Memory B cell (primary cell): ENCODE results near the gene DNASE2.
A peak's percentile ranks its signal among the peaks of the same experiment; 100 is the strongest.
"Not testable (repeated sequence)": the region's sequence is repeated elsewhere in the genome, so short reads cannot be mapped to it uniquely, and the experiment has no call there.

Experiments used
- ATAC-seq: fragments of 150-1000 bp; cut with Tn5 transposase; 2 replicates; pipeline ENCODE4 v1.10.0; 2021; ENCODE audit warnings: low read depth, mild to moderate bottlenecking, moderate library complexity
- DNase-seq, 2 donors: peaks; one replicate each; pipeline ENCODE4 v3.0.0; 2022; ENCODE audit warnings: low spot score in 2 of 2
- H3K27ac Mint-ChIP-seq: one replicate; pipeline ENCODE4 v1.8.0; 2022; ENCODE audit warnings: mild to moderate bottlenecking, moderate library complexity, mixed read lengths
- H3K27me3 Mint-ChIP-seq: one replicate; pipeline ENCODE4 v1.8.0; 2022; ENCODE audit warnings: mixed read lengths
- H3K36me3 Mint-ChIP-seq: one replicate; pipeline ENCODE4 v1.8.0; 2022; ENCODE audit warnings: mild to moderate bottlenecking, mixed read lengths
- H3K4me1 Mint-ChIP-seq: one replicate; pipeline ENCODE4 v1.8.0; 2022; ENCODE audit warnings: mixed read lengths
- H3K4me3 Mint-ChIP-seq: one replicate; pipeline ENCODE4 v1.8.0; 2022; ENCODE audit warnings: mild to moderate bottlenecking, moderate library complexity, mixed read lengths
- H3K9me3 Mint-ChIP-seq: one replicate; pipeline ENCODE4 v1.8.0; 2022; ENCODE audit warnings: mixed read lengths

The DNASE2 gene, protein sequence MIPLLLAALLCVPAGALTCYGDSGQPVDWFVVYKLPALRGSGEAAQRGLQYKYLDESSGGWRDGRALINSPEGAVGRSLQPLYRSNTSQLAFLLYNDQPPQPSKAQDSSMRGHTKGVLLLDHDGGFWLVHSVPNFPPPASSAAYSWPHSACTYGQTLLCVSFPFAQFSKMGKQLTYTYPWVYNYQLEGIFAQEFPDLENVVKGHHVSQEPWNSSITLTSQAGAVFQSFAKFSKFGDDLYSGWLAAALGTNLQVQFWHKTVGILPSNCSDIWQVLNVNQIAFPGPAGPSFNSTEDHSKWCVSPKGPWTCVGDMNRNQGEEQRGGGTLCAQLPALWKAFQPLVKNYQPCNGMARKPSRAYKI

DNA sequence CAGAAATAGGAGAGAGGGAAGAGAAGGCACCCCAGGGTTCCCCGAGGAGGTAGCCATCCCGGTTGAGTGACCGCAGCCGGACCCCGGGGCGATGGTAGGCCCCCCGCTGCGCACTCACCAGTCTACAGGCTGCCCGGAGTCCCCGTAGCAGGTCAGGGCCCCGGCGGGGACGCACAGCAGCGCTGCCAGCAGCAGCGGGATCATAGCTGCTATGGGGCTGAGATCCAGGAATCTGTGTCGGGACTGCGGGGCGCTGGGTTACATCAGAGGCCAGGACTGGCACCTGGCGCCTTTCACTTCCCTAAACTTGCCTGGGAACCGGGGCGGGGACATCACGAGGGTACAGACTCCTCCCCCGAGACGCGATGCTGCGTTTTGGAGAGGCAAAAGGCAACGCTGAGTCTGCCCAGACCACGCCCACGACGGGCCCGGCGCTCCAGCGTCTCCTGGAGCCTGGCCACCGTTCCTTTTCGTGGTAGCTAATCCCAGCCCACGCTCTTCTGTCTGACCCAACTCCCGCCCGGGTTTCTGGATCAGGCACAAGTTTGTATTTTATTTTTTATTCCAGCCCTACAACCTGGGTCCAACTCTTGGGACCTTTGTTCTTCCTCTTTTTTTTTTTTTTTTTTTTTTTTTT, at the start of gene DNASE2:
Gene DNASE2, minus strand, starts transcription at position 278 of the 637 bp plus-strand sequence. Its CDS starts 74 bp downstream, at position 204.
- ATAC-seq: peak; percentile 85
- peak within 1 kb of the TSS; percentile 96 for H3K27ac Mint-ChIP-seq
- peaks cover 13% of the 10 kb centered on the region for H3K36me3 Mint-ChIP-seq
- peak; percentile 81 to 93 for DNase-seq
- peaks cover 1% of the 10 kb centered on the region for H3K9me3 Mint-ChIP-seq
- no peaks in the 10 kb centered on the region for H3K27me3 Mint-ChIP-seq
- H3K4me1 Mint-ChIP-seq: peaks cover 10% of the 10 kb centered on the region
- H3K4me3 Mint-ChIP-seq: peak within 1 kb of the TSS; percentile 91

DNA sequence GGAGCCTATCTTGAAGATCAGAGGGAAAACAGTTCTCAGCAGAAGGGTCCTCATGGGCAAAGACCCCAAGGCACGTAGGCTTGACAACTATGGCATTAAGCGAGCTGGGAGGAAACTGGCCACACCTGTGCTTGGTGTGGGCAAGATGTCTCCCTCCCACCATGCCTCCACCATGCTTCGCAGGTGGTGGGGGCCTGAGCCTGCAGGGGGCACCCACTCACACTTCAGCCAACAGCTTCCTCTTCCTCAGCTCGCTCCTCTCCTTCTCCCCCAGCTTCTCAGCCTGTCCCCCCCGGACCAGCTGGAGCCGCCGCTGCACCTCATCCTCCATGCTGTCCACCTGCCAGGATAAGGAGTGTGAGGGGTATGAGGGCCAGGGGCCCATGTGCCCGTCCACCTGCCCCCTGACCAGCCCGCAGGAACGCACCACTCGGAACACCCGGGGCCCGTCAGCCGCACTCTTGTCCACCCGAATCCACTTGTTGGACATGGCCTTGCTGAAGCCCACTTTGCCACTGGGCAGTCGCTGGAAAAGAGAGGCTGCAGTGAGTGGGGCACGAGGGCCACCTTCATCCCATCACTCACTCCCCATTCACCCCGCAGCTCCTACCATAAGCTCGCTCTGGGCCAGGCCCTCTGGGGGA, 48.9 kb upstream of the DNASE2 start:
- no peak overlapping the region for H3K27ac Mint-ChIP-seq
- H3K4me3 Mint-ChIP-seq: no peak overlapping the region
- H3K9me3 Mint-ChIP-seq: no peaks in the 10 kb centered on the region
- no peak for ATAC-seq
- peaks cover 16% of the 10 kb centered on the region for H3K4me1 Mint-ChIP-seq
- H3K36me3 Mint-ChIP-seq: peaks cover 16% of the 10 kb centered on the region
- no peaks in the 10 kb centered on the region for H3K27me3 Mint-ChIP-seq
- DNase-seq: no peak

DNA sequence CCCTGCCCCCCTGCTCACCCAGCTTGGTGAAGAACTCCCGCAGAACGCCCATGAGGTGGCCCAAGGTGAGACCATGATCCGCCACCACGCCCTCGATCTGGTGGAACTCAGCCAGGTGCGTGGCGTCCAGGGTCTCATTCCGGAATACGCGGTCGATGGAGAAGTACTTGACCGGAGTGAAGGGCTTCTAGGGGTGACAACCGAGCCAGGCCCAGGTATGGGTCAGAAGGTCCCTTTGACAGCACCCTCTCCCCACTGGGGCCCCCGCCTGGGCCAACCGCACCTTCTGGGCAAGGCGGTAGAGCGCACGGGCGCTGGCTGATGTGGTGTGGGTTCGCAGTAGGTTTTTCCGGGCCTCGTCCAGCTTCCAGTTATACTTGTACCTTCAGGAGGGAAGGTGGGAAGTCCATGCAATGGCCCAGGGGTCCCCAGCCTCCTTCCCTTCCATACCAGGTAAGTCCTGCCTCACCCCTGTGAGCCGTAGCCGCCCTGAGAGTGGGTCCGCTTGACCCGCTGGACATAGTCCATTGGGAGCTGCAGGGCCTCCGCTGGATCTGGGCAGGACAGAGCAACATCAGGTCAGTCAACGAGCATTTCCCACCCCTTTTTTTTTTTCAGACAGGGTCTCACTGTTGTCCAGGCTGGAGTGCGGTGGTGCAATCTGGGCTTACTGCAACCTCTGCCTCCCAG, 43.5 kb upstream of the DNASE2 start:
- Mint-ChIP-seq H3K27ac (no peak overlapping the region), H3K4me3 (no peak overlapping the region), H3K9me3 (no peaks in the 10 kb centered on the region), H3K4me1 (no peaks in the 10 kb centered on the region), H3K27me3 (no peaks in the 10 kb centered on the region), H3K36me3 (peaks cover 25% of the 10 kb centered on the region)
- DNase-seq (no peak), ATAC-seq (no peak)

DNA sequence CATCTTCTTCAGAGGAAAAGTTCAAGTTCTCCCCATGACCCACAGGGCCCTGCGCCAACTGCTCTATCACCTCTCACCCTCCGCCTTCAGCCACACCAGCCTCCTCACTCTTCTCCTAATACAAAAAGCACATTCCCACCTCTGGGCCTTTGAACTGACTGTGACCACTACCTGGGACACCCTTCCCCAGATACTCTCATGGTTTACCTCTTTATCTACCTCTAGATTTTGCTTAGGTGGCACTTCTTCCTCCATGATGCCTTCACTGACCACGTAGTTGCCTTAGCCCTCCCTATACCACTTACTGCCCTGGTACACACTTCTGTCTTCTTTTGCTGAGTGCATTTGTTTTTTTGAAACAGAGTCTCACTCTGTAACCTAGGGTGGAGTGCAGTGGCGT, 41.7 kb upstream of the DNASE2 start:
- DNase-seq: no peak
- no peak overlapping the region for H3K27ac Mint-ChIP-seq
- H3K27me3 Mint-ChIP-seq: no peaks in the 10 kb centered on the region
- no peak for ATAC-seq
- no peaks in the 10 kb centered on the region for H3K9me3 Mint-ChIP-seq
- H3K36me3 Mint-ChIP-seq: peaks cover 18% of the 10 kb centered on the region
- no peak overlapping the region for H3K4me3 Mint-ChIP-seq
- H3K4me1 Mint-ChIP-seq: peaks cover 5% of the 10 kb centered on the region

DNA sequence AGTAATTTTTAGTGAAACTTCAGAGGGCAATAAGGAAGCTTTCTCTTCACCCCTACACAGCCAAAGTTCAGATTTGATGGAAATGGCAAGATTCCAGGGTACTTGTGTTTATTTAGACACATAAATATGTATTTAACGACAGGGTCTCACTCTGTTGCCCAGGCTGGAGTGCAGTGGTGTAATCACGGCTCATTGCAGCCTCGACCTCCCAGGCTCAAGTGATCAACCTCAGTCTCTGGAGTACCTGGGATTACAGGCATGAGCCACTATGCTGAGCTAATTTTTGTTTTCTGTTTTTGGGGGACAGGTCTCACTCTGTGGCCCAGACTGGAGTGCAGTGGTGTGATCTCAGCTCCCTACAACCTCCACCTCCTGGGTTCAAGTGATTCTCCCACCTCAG, 39.8 kb upstream of the DNASE2 start:
- H3K27me3 Mint-ChIP-seq: peaks cover 2% of the 10 kb centered on the region
- H3K9me3 Mint-ChIP-seq: no peaks in the 10 kb centered on the region
- peaks cover 11% of the 10 kb centered on the region for H3K36me3 Mint-ChIP-seq
- no peak overlapping the region for H3K27ac Mint-ChIP-seq
- DNase-seq (no peak), ATAC-seq (no peak)
- H3K4me1 Mint-ChIP-seq: peaks cover 5% of the 10 kb centered on the region
- no peak overlapping the region for H3K4me3 Mint-ChIP-seq

DNA sequence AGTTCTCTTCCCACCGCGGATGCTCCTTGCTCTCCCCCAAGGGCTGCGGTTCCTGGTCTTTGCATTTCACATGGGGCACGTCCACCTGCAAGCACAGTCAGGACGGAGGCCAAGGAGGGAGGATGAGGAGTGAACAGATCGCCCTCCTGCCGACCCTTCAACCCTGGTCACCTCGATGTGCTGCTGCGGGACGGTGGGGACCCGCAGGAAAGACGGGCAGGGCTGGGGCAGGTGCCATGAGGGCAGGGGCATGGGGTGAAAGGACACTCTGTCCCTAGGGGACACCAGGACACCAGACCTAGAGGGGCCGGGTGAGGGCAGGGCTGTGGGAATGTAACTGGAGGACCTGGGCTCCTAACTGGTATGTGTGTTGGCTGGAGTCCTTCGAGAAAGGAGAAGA, 37.0 kb upstream of the DNASE2 start:
- H3K27ac Mint-ChIP-seq: peak overlapping the region; percentile 94
- H3K4me1 Mint-ChIP-seq: peaks cover 10% of the 10 kb centered on the region

DNA sequence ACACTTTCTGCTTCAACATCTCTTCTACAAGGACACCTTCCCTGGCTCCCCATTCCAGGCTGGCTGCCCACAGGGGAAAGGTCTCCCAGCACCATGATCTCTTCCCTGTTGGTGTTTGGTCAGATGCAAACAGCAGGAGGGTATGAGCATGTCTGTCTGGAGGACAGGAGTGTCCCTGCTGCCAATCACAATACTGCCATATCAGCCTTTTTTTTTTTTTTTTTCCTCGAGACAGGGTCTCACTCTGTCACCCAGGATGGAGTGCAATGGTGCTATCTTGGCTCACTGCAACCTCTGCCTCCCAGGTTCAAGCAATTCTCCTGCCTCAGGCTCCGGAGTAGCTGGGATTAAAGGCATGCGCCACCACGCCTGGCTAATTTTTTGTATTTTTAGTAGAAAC, 34.6 kb upstream of the DNASE2 start:
- H3K4me3 Mint-ChIP-seq, ATAC-seq, H3K4me1 Mint-ChIP-seq, H3K36me3 Mint-ChIP-seq, H3K27ac Mint-ChIP-seq, DNase-seq, H3K27me3 Mint-ChIP-seq, H3K9me3 Mint-ChIP-seq: not testable (repeated sequence)

More for the DNA sequence above, 37.0 kb upstream of the DNASE2 start:
- Mint-ChIP-seq H3K9me3 (no peaks in the 10 kb centered on the region), H3K36me3 (peaks cover 5% of the 10 kb centered on the region), H3K4me3 (no peak overlapping the region), H3K27me3 (peaks cover 2% of the 10 kb centered on the region)
- ATAC-seq (no peak), DNase-seq (no peak)

DNA sequence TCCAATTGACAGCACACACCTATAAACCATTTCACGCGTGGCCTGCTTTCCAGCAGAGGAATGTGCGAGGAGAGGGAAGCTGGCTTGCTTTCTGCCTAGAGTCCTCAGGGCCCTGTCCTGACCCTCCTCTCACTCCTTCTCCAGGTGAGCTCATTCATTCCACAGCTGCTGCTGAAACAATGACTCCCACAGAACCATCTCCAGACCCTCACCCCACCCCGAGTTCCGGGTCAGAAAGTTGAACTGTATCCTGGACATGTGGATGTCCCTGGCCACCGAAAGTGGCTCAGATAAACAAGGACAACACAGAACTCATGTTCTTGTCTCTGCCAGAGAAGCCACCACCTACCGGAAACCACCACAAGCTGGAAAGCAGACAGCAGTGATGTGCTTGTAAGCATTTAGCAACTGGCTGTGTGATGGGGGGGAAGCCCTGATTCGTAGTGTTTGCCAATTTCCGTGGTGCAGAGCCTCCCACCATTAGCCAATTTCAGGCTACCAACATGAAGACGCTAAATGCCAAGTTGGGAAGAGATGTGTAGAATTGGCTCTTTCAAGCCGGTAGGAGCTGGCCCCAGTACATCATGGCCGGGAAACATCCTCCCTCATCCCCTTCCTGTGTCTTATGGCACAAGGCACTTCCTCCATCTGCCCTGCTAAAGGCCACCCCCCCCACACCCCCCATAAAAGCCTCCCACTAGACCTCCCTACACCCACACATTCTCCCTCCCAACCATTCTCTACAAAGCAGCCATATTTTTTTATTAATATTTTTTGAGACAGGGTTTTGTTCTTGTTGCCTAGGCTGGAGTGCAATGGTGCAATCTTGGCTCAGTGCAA, 32.8 kb upstream of the DNASE2 start:
- H3K9me3 Mint-ChIP-seq: no peaks in the 10 kb centered on the region
- ATAC-seq: peak; percentile 66
- H3K27ac Mint-ChIP-seq: no peak overlapping the region
- H3K36me3 Mint-ChIP-seq: no peaks in the 10 kb centered on the region
- peaks cover 8% of the 10 kb centered on the region for H3K4me1 Mint-ChIP-seq
- H3K27me3 Mint-ChIP-seq: peaks cover 2% of the 10 kb centered on the region
- no peak for DNase-seq
- H3K4me3 Mint-ChIP-seq: no peak overlapping the region

DNA sequence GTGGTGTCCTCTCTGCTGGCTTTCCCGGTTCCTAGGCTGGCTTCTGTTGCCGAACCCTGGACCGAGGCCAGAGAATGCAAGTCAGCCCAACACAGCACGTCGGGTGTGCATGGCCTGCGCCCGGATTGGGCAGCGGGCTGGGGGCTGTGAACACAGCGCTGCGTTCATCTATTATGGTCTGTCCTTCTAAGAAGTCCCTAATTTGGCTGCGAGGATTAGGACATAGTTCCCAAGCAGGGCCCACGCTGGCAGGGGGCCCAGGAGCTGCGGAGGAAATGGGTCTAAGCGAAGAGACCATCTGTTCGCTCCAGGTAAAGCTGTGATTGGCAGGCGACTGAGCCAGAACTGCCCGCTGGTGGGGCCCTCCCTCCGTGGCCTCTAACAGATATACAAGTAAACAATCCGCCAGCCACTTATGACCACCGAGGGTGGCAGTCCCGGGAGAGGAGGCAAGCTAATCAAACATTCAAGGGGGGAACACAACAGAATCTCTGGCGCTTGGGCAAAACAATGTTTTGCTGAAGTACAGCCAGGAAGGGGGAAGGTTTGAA, 31.8 kb upstream of the DNASE2 start:
- Mint-ChIP-seq H3K4me1 (peaks cover 4% of the 10 kb centered on the region), H3K27me3 (peaks cover 2% of the 10 kb centered on the region), H3K9me3 (no peaks in the 10 kb centered on the region), H3K4me3 (no peak overlapping the region), H3K27ac (no peak overlapping the region), H3K36me3 (no peaks in the 10 kb centered on the region)
- ATAC-seq (no peak), DNase-seq (no peak)

DNA sequence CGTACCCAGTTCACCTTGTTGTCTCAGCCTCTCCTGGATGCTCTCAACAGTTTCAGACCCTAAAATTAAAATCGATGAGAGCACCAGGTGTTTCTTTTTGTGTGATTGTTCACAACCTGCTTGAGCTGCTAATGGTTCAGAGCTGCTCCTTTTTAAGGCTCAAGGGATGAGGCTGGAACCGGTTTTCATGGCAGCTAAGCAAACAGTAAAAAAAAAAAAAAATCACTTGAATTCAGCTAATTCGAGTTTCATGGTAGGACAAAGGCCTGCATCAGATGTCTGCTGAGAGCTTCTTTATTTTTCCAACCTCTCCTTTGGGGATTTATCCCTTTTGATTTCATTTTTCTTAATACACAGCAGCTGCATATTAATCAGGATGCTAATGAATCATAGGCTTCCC, 31.3 kb upstream of the DNASE2 start:
- DNase-seq: no peak
- Mint-ChIP-seq H3K27me3 (peaks cover 2% of the 10 kb centered on the region), H3K4me1 (peaks cover 4% of the 10 kb centered on the region), H3K27ac (no peak overlapping the region), H3K9me3 (no peaks in the 10 kb centered on the region), H3K4me3 (no peak overlapping the region), H3K36me3 (no peaks in the 10 kb centered on the region)
- no peak for ATAC-seq

DNA sequence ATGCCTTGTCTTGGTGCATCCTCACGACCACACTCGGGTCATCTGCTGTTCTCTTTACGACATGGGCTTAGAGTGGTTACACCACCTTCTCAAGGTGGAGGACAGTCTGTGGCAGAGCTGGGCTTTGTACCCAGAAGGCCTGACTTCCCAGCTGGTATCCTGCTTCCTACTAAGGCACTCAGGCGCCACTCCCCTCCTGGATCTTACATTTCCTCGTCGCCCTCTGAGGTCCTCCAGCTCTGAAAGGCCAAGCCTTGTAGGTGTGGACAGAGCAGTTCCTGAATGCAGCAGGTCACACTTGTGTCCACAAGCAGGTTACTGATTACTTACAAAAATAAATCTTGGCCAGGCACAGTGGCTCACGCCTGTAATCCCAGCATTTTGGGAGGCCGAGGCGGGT, 25.9 kb upstream of the DNASE2 start:
- H3K4me1 Mint-ChIP-seq: no peaks in the 10 kb centered on the region
- no peaks in the 10 kb centered on the region for H3K27me3 Mint-ChIP-seq
- H3K27ac Mint-ChIP-seq: no peak overlapping the region

DNA sequence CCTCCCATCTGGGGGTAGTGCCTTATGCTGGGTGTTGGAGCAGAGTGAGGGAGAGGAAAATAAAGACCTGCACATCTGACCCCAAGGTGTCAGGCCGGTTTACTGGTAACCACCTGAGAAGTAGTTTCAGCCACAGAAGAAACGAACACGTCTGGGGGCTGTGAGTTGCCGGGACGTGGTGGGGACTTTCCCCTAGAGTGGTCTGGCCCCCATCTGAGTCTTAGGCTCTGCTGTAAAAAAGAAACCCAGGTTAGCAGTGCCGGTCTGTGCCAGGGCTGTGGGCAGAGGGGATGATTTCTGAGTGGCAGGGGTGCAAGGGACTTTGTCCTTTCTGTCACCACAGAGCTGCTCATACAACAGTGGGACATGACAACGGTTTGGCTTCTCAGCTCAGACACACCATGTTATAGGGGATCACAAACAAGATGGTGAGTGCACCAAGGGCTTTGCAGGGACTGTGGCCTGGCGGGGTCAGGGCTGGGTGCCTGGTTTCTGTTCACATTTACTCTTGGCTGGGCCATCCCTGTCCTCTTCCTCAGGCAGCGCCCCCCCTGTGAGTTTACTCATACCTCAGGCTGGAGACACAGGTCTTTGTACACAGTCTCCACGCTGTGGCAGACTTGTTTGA, 18.8 kb upstream of the DNASE2 start:
- no peak for ATAC-seq
- H3K36me3 Mint-ChIP-seq: peaks cover 8% of the 10 kb centered on the region
- no peaks in the 10 kb centered on the region for H3K9me3 Mint-ChIP-seq
- no peaks in the 10 kb centered on the region for H3K4me1 Mint-ChIP-seq
- H3K27me3 Mint-ChIP-seq: no peaks in the 10 kb centered on the region
- no peak overlapping the region for H3K4me3 Mint-ChIP-seq
- no peak for DNase-seq
- no peak overlapping the region for H3K27ac Mint-ChIP-seq

More for the DNA sequence above, 25.9 kb upstream of the DNASE2 start:
- ATAC-seq: no peak
- Mint-ChIP-seq H3K4me3 (no peak overlapping the region), H3K36me3 (no peaks in the 10 kb centered on the region), H3K9me3 (no peaks in the 10 kb centered on the region)
- no peak for DNase-seq

DNA sequence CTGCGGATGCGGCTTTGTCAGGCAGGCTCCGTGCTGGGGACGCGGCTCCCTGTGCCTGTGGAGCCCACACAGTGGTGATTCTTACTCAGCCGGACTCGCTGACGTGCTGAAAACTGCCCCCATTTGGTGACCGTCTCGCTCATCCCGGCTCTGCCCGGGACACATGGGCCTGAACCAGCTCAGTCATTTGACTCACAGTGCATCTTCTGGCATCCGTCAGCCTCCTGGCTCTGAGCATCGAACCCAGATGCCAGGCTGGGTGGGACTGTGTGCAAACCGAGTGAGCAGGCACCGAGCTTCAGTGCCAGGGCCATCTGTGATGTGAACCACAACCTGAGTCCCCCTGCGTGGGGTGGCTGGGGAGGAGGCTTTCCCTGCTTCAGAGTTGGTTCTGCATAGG, 15.2 kb upstream of the DNASE2 start:
- H3K4me1 Mint-ChIP-seq: peaks cover 7% of the 10 kb centered on the region
- ATAC-seq (no peak), DNase-seq (no peak)
- no peak overlapping the region for H3K4me3 Mint-ChIP-seq
- H3K27ac Mint-ChIP-seq: no peak overlapping the region
- no peaks in the 10 kb centered on the region for H3K9me3 Mint-ChIP-seq
- H3K27me3 Mint-ChIP-seq: no peaks in the 10 kb centered on the region
- H3K36me3 Mint-ChIP-seq: peaks cover 16% of the 10 kb centered on the region
